Chondrocyte (in vitro differentiated cells): ENCODE results near the gene NMRK2. TPM values are rescaled to one million over a fixed set of nuclear protein-coding genes. Genes with fewer than 3 reads are reported as not detected.
"Not testable (repeated sequence)": the region's sequence is repeated elsewhere in the genome, so short reads cannot be mapped to it uniquely, and the experiment has no call there.

Experiments
- DNase-seq: peaks from one replicate; pipeline ENCODE4 v3.0.0; 2021; ENCODE audit warnings: mixed read lengths, low spot score
- H3K27ac Mint-ChIP-seq: one replicate; pipeline ENCODE4 v1.8.0; 2021; ENCODE audit warnings: mild to moderate bottlenecking, moderate library complexity, mixed read lengths; ENCODE audit not compliant: unreplicated experiment
- H3K27me3 Mint-ChIP-seq: 2 replicates; pipeline ENCODE4 v1.8.0; 2021; ENCODE audit warnings: low read depth, mixed read lengths
- H3K36me3 Mint-ChIP-seq: 2 replicates; pipeline ENCODE4 v1.8.0; 2021; ENCODE audit warnings: low read depth, mixed read lengths
- H3K4me1 Mint-ChIP-seq: 2 replicates; pipeline ENCODE4 v1.8.0; 2021; ENCODE audit warnings: low read depth, mild to moderate bottlenecking, mixed read lengths
- H3K4me3 Mint-ChIP-seq: one replicate; pipeline ENCODE4 v1.8.0; 2021; ENCODE audit warnings: mild to moderate bottlenecking, moderate library complexity, mixed read lengths; ENCODE audit not compliant: unreplicated experiment
- H3K9me3 Mint-ChIP-seq: 2 replicates; pipeline ENCODE4 v1.8.0; 2021; ENCODE audit warnings: low read depth, mixed read lengths
- total RNA-seq: library from RNA; stranded (reverse); gene quantifications from 3 replicates; pipeline ENCODE4 v1.2.1, GENCODE V29; 2021
- TF ChIP-seq, protein P1 (sequence below): fragments of 200-600 bp; sonication (generic); IDR thresholded peaks from 2 replicates; pipeline ENCODE4 v1.5.0; 2021; ENCODE audit warnings: antibody characterized with exemption, mild to moderate bottlenecking, moderate library complexity

The NMRK2 gene
- total RNA-seq, 1 donor from 2014 or later: not detected

DNA sequence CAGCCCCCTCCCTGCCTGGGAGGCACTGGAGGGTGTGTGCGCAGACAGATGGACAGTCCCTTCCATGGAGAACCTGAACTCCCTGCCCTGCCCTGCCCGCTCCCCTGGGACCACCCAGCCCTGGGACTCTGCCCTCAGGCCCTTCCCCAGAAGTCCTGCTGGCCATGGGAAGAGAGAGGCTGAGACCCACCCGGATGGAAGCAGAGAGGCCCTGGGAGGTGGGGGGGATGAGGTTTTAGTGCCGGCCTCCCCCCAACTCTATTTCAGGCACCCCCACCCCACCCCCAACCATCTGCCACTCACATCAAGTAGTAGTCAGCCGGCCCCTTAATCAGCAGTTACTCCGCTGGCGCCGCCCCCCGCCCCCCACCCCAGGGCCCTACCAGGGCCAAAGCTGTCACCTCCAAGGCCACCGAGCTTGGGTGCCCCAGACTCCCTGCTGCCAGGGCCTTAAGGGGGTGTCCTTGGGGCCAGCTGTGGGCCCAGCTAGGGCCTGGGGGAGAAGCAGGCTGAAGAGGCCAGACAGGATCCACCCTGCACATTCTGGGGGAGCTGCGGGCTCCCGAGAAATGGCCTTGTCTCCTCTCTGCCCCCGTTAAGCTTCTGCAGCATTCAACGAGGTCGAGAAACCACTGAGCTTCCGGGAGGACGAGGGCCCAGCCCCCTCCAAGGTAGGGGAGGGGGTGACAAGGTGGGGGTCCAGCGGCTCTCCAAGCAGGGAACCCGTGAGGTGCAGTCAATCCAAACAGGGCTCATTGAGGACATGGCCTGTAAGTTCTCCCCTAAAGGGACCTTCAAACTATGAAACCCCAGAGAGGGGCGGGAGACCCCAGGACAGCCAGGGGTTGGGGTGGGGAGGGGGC is 17.4 kb downstream of the NMRK2 start:
- TF ChIP-seq, protein P1, sequence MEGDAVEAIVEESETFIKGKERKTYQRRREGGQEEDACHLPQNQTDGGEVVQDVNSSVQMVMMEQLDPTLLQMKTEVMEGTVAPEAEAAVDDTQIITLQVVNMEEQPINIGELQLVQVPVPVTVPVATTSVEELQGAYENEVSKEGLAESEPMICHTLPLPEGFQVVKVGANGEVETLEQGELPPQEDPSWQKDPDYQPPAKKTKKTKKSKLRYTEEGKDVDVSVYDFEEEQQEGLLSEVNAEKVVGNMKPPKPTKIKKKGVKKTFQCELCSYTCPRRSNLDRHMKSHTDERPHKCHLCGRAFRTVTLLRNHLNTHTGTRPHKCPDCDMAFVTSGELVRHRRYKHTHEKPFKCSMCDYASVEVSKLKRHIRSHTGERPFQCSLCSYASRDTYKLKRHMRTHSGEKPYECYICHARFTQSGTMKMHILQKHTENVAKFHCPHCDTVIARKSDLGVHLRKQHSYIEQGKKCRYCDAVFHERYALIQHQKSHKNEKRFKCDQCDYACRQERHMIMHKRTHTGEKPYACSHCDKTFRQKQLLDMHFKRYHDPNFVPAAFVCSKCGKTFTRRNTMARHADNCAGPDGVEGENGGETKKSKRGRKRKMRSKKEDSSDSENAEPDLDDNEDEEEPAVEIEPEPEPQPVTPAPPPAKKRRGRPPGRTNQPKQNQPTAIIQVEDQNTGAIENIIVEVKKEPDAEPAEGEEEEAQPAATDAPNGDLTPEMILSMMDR: no peak
- no peak for DNase-seq
- Mint-ChIP-seq H3K9me3 (no peaks in the 10 kb centered on the region), H3K27ac (no peak overlapping the region), H3K4me3 (no peak overlapping the region), H3K36me3 (no peaks in the 10 kb centered on the region), H3K4me1 (peaks cover 6% of the 10 kb centered on the region), H3K27me3 (no peaks in the 10 kb centered on the region)

DNA sequence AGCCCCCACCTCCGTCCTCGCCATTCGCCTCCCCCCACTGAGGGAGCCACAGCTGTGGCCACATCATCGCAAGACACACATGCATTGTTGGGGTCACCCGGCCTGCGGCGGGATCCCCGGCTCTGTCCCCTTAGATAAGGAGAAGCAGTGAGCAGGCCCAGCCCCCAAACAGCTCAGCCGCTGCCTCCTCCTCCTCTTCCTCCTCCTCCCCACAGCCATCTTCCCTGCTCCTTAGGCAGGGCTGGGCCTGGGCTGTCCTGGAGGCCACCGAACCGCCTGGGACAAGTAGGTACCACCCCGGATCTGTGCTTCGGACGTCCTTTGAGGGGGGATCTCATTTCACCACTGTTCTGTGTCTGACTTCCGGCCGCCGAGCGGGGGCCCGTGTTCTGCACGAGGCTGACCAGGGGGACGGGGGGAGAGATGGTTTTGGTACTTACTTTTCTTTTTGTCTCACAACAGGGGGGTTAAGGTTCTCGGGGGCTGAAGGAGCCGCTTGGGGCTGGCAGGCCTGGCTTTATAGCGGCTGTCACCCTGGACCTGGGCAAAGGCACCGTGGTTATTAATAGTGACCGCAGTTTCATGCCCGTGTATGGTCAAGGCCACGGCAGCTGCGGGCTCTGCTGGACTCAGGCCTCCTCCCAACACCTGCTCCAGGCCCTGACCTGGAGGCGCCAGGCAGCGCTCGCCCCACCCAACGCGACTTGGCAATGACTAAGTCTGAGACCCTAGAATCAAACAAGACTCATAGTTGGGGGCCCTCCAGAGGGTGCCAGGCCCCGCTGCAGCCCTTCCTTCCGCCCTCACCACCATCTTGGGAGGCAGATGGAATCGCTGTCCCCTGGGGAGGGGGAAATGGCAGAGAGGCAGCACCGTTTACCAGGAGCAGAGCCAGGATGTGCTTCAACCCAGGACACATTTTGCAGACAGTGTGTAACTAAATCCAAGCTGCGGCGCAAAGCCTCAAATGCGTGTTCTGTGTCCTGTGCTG is 18.3 kb downstream of the NMRK2 start:
- H3K27ac Mint-ChIP-seq: no peak overlapping the region
- DNase-seq: no peak
- H3K27me3 Mint-ChIP-seq: no peaks in the 10 kb centered on the region
- H3K4me1 Mint-ChIP-seq: peaks cover 6% of the 10 kb centered on the region
- no peaks in the 10 kb centered on the region for H3K36me3 Mint-ChIP-seq
- TF ChIP-seq, protein P1: no peak
- no peak overlapping the region for H3K4me3 Mint-ChIP-seq
- no peaks in the 10 kb centered on the region for H3K9me3 Mint-ChIP-seq

DNA sequence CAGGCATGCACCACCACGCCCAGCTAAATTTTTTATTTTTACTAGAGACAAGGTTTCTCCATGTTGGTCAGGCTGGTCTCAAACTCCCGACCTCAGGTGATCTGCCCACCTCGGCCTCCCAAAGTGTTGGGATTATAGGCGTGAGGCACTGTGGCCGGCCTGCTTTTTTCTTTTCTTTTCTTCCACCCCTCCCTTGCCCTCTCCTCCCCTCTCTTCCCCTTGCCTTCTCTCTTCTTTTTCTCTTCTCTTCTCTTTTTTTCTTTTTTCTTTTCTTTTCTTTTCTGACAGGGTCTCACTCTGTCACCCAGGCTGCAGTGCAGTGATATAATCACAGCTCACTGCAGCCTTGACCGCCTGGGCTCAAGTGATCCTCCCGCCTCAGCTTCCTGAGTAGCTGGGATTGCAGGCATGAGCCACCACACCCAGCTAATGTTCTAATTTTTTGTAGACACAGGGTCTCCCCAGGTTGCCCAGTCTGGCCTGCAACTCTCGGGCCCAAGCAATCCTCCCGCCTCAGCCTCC is 19.9 kb downstream of the NMRK2 start:
- not testable (repeated sequence) for H3K9me3 Mint-ChIP-seq, H3K36me3 Mint-ChIP-seq, H3K4me1 Mint-ChIP-seq, DNase-seq, H3K4me3 Mint-ChIP-seq, H3K27me3 Mint-ChIP-seq
- peak overlapping the region; percentile 27 for H3K27ac Mint-ChIP-seq

DNA sequence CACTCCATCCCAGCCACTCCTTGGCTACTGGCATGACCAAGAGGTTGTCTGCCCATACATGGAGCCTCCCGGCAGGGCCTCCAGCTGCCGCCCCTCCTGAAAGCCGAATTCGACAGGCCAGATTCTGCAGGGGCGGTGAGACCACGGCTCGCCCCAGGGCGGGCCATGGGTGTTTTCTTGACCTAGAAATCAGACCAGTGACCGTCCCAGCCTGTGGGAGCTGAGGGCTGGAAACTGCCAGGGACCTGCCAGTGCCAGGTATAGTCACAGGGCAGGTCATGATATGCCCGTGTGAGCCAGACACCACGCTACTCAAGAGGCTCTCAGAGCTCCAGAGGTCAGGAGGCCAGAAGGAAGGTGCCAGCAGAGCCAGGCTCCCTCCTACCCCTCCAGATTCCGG is 21.2 kb downstream of the NMRK2 start:
- no peaks in the 10 kb centered on the region for H3K9me3 Mint-ChIP-seq
- TF ChIP-seq, protein P1: no peak
- peaks cover 4% of the 10 kb centered on the region for H3K36me3 Mint-ChIP-seq
- H3K4me3 Mint-ChIP-seq: no peak overlapping the region
- H3K27me3 Mint-ChIP-seq: no peaks in the 10 kb centered on the region
- no peak overlapping the region for H3K27ac Mint-ChIP-seq
- no peak for DNase-seq
- peaks cover 10% of the 10 kb centered on the region for H3K4me1 Mint-ChIP-seq

DNA sequence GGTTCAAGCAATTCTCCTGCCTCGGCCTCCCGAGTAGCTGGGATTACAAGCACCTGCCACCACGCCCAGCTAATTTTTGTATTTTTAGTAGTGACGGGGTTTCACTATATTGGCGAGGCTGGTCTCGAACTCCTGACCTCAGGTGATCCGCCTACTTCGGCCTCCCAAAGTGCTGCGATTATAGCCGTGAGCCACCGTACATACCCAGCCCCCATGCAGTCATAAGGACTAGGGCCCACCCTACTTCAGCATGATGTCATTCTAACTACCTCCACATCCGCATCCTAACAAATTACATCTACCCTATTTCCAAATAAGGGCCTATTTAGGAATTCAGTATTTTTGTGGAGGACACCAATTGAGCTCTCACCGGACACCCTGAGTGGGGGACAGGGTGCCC is 22.4 kb downstream of the NMRK2 start:
- not testable (repeated sequence) for H3K27me3 Mint-ChIP-seq, H3K9me3 Mint-ChIP-seq, H3K4me3 Mint-ChIP-seq, DNase-seq, H3K27ac Mint-ChIP-seq, H3K36me3 Mint-ChIP-seq, H3K4me1 Mint-ChIP-seq

DNA sequence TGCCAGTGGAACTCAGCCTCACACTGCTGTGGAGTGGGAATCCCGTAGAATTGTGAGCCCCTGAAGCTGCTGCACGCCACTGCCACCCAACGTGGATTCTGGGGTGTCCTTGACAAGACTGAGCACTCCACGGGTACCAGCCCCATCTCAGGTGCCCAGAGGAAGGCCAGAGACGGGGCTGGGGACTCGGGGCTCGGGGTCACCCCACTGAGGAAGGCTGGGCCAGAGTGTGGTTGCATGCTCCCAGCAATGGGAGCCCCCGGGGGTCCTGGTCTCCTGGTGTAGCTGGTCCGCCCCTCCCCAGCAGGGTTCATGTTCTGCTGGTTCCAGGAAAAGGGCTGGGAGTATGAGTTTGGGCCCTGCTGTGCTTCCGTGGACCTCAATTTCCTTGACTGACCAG is 22.8 kb downstream of the NMRK2 start:
- no peak for DNase-seq
- H3K36me3 Mint-ChIP-seq: peaks cover 4% of the 10 kb centered on the region
- H3K4me1 Mint-ChIP-seq: peaks cover 10% of the 10 kb centered on the region
- TF ChIP-seq, protein P1: no peak
- H3K27me3 Mint-ChIP-seq: no peaks in the 10 kb centered on the region
- no peak overlapping the region for H3K4me3 Mint-ChIP-seq
- no peak overlapping the region for H3K27ac Mint-ChIP-seq
- H3K9me3 Mint-ChIP-seq: no peaks in the 10 kb centered on the region
